ENCODE measurements around the gene RFC2.

RFC2 gene

DNA sequence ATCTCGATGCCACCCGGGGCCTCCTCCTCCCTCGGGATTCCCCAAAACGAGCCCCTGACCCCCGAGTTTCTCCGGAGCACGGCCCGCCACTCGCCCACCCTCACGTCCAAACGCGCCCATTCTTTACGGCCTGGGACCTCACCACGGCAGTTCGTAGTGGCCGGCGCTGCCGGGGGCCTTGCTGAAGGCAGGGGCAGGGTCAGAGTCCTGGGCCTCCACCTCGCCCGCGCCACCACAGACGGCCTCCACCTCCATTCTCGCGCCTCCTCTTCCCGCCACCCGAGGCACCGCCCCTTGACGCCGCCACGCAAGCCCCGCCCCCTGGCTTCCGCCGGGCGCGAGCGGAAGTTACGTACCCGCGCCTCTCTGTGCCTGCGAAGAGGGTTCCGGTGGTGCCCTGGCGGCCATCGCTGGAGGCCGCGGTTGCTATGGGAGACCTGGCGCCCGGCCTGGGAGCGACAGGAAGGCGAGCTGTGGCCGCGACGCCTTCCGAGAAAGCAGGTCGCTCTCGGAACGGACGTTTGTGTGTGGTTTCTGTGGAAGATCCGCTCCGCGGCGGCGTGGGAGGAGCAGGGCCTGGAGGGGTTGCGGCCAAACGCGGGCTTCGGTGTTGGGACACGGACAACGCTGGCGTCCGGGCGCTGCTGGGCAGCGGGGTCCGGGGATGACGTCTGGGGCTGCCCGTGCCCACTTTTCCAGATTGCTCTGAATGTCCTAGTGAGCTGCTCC is at the start of gene RFC2:
Gene RFC2 (minus strand): TSS at position 271 of the 729 bp plus-strand sequence. CDS start 16 bp downstream, at position 255.
- DNase-seq (ENCODE audit: low read depth in 2 of 2, low spot score in 1 of 2) = peak; percentile 90 to 94

DNA sequence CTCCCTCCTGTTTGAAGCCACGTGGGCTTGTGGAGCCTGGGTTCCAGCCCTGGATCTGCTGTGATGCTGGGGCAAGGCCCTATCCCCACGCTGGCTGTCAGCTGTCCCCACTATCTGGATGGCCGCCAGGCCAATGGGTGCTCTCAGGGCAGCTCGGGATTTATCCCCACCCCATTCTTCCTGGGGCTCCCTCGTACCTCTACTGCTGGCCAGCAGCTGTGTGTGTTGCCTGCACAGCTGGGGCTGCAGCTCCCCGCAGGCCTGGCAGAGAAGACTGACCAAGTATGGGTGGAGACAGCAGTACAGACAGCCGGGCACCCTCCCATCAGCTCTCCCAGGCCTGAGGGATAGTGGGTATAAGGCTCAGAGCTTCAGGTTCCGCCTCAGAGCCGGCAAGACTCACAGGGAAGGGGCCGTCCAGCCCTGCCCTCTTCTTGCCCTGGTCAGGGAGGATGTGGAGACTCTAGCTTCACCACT is 48.6 kb upstream of the RFC2 start:
- DNase-seq (ENCODE audit: low read depth in 2 of 2, low spot score in 1 of 2) = no peak

DNA sequence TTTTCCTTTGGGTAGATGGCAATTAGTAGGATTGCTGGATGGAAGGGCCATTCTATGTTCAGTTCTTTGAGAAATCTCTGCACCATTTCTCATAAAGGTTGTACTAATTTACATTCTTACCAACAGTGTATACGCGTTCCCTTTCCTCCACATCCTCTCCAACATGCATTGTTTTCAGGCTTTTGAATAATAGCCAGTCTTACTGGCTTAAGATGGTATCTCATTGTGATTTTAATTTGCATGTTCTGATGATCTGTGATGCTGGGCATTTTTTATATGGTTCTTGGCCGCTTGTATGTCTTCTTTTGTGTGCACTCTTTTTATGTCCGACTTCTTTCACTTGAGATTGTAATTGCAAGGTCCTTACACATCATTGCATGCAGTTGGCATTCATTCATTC is 46.7 kb upstream of the RFC2 start:
- DNase-seq (ENCODE audit: low read depth in 2 of 2, low spot score in 1 of 2) = no peak

DNA sequence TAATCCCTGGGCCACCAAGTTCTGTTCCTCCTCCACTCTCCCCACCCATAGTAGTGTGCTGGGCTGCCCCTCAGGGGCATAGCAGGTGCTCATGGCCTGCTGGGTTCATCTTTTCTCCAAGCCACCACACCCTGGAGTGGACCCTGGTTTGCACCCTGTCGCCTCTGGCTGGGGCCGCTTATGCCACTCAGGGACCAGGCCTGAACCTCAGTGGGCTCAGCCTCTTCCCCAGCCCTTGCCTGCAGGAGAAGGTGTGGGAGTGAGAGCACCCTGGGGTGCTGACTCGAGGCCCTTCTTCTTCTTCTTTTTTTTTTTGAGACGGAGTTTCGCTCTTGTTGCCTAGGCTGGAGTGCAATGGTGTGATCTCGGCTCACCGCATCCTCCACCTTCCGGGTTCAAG is 45.2 kb upstream of the RFC2 start:
- no peak for DNase-seq (ENCODE audit: low read depth in 2 of 2, low spot score in 1 of 2)

DNA sequence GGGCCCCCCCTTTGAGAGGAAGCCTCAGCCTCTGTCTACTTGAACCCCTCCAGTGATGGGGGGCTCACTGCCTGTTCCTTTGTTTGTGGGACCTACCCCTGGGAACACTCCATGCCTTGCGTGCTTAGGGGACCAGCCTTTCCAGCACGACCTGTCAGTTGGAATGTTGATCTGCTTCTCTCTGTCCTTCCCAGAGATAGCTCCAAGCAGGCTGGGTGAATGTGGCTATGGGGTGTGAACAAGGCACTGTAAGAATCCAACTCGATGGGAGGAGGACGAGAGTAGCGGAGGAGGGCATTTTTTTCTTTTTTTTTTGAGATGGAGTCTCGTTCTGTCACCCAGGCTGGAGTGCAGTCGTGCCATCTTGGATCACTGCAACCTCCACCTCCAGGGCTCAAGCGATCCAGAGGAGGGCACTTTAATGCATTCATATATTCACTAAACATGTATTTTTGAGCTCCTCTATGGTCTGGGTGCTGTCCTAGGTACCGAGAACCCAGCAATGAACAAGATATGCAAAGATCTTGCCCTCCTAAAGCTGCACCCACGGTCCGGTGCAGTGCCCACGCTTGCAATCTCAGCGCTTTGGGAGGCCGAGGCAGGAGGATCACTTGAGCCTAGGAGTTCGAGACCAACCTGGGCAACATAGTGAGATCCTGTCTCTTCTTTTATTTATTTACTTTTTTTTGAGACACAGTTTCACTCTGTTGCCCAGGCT is 43.5 kb upstream of the RFC2 start:
- no peak for DNase-seq (ENCODE audit: low read depth in 2 of 2, low spot score in 1 of 2)

DNA sequence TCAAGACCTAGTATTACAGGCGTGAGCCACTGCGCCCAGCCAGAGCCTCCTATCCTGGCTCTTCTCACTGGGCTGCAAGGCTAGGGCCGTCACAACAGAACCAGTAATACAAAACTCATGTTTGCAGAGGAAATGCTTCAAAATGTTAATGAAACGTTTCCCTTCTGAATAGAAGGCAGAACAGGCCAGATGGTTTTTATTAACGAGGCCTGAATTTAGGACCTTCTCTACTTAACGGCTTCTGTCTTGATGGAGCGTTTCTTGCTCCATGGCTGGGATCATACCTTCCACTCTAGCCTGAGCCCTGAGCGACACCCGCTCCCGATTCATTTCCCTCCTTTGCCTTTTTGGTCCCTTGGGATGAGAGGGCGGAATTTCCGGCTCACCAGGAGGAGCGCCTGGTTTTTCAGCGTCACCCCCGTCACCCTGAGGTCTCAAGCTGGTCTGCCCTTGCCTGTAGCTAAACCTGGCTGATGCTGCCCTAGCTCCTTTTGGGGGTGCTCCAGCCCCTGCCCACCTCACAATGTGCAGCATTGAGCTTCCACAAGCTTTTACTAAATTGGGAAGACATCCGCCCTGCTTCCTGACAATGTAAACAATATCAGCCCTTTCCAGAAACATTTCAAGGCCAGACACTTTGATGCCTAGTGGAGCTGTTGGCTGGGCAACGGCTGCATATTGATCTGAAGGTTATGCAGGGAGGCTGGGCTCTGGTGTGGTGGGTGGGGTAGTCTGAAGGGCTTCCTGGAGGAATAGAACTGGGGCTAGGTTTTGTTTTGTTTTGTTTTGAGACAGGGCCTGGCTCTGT is 40.2 kb upstream of the RFC2 start:
- no peak for DNase-seq (ENCODE audit: low read depth in 2 of 2, low spot score in 1 of 2)

DNA sequence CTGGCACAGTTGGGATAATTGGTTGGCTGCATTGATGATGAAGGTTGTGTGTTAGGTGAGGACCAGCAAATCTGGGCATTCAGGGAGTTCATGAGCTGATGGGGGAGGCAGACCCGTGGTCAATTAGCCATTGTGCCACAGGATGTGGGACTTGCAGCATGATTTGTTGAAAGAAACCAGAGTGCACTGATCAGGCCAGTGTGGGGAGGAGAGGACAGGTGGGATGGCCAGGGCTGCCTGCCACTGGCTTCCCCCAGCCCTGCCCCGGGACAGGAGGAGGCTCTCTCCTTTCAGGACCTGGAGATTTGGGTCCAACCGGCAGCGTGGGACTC is 39.3 kb upstream of the RFC2 start:
- DNase-seq (ENCODE audit: low read depth in 2 of 2, low spot score in 1 of 2) = no peak

DNA sequence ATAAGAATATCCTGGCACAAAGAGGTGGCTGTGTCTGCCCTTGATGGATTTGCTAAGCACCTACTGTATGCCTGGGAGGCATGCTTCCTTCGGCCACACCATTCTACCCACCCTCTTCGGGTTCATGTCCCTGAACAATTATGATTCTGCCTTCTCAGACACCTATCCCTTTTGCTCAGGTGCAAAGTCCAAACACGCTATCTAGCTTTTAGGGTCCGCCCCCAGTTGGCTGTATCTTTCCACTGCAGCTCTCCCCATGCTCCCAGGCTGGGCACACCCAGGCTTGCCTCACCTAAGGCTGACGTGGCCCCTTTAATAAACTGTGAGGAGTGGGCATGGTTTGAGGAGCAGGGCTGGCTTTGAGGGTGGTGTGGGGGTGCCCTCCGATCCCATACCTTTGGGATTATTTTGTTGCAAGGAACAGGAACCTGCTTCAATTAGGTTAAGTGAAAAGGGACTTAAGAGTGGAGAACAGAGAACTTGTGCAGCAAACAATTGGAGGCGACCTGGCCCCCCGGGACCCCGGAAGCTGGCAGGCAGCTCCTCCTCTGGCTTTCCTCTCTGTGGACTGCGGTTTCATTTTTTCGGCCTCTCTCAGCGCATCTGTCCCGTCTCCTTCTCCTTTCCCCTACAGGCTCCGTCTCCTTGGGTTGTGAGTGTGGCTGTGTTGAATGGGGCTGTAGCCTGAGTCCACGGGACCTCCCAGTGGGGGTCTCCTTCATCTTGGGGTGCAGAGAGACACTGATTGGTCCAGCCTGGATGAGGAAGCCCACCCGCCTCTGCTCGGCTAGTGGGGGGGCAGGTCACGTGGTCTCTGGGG is 38.8 kb upstream of the RFC2 start:
- no peak for DNase-seq (ENCODE audit: low read depth in 2 of 2, low spot score in 1 of 2)

DNA sequence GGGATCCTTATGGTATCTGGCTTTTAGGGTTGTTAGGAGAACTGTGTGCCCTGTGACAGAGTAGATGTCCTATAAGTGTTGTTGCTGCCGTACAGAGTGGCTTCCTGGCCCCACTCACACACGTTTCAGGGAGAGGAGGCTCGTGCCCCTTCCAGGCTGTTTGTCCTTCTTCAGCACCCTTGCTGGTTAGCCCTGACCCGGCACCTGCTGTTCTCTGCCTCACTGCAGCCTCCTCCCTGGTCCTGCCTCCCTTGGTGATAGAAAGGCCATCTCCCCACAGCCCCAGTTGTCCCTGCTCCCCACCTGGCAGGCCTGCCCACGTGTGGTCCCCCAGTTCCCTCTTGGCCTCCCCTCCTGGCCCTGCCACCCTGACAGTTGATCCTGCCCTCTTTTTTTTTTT is 37.3 kb upstream of the RFC2 start:
- DNase-seq (ENCODE audit: low read depth in 2 of 2, low spot score in 1 of 2) = no peak

DNA sequence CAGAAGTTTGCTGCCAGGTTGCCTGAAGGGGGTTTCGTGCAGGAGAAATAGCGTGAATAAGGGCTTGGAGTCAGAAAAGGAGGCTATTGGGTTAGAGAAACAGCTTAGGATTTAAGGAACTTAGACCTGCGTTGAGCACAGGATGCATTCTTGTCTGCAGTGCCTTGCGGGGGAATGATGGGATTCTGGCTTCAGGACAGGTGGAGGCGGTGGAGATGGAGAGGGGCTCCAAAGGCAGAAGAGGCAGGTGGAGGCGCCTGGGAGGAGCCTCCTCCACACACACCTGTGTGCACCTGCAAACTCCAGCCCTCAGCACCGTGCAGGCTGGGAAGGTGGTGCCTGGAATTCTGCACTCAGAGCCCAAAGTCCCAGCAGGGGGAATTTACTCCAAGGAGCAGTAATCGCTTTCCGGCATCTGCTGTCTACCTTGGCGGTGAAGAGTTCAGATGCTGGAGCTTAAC is 36.8 kb upstream of the RFC2 start:
- DNase-seq (ENCODE audit: low read depth in 2 of 2, low spot score in 1 of 2) = no peak

DNA sequence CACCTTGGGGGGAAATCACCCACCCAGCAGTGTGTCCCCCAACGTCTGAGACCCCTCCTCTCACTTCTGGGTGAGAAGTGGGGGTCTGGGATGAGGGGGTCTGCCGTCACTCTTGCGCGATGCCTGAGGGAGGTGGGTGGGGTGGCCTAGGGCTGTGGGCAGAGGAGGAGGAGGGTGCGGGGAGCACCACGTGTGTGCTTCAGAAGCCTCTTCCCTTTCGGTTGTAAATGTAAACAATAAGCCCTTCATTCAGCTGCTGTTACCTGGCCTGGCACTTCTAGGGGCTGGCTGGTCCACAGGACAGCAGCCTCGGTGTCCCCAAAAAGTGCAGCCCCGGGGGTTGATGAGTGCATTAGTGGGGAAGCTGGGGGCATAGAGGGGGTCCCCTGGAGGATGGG is 36.4 kb upstream of the RFC2 start:
- DNase-seq (ENCODE audit: low read depth in 2 of 2, low spot score in 1 of 2) = no peak

DNA sequence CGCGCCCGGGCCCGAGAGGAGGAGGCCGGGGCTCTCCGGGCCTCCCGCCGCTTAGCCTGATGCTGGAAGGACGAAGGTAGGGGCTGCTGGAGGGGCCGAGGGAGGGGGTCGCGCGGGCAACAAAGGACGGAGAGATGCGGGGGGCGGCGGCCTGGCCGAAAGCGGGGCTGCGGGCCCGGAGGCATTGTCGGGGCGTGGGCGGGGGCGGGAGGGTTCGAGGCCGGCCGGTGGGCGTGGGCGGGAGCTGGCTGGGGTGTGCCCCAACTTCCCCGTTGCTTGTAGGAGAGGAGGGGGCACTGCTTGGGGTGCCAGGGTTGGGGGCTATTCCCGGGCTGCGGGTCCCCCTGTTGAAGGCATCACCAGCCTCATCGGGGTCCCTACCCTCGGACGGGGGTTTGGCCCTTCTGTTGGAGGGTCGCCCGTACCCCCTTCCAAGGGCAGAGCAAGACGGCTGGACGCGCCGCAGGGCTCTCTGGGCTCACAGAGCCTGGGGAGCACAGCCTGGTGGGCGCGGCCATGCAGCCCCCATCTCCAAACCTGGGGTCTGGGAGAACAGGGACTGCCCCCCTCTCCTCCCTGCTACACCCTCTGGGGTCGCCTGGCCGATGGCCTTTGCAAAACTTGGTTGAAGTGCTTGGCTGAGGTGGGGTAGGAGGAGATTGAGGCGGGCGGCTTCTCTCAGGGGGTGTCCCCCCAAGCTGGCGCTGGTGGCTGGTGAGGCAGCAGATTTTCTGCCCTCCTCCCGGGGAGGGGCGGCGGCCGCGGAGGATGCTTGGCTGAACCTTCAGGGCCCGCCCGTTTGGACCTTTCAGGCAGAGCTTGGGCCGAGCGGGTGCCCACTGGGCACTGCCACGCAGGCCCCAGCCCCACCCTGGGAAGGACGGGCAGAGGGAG is 35.7 kb upstream of the RFC2 start:
- DNase-seq (ENCODE audit: low read depth in 2 of 2, low spot score in 1 of 2) = no peak

DNA sequence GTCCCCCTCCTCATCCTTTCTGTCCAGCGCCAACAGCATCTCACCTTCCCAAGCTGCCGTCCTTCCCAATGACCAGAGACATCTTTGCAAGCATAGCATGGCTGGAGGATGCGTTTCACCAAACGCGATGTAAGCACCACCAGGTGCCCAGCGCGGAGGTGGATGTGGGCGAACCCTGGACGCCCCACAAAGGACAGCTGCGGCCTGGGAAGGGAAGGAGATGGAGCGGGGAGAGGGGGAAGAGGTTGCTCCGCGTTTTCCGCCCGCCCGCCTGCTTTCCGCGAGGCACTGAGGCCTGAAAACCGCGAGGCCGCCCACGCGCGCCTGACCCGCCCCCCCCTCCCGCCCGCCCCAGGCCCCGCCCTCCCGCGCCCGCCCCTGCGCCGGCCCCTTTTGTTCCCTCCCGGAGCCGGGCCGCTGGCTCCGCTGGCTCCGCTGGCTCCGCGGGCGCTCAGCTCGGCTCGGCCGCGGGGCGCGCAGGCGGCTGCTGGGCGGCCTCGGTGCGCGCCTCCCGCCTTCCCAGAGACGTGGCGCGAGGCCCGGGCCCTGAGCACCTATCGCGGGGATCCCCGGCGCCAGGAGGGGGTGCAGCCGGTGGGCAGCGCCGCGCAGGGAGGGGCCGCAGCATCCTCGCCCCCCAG is 34.9 kb upstream of the RFC2 start, which contains the start of gene CLIP2:
Gene CLIP2 (plus strand): TSS at position 390 of the 641 bp plus-strand sequence. CDS start 28,140 bp downstream, outside the sequence.
- peak; percentile 47 to 64 for DNase-seq (ENCODE audit: low read depth in 2 of 2, low spot score in 1 of 2)

DNA sequence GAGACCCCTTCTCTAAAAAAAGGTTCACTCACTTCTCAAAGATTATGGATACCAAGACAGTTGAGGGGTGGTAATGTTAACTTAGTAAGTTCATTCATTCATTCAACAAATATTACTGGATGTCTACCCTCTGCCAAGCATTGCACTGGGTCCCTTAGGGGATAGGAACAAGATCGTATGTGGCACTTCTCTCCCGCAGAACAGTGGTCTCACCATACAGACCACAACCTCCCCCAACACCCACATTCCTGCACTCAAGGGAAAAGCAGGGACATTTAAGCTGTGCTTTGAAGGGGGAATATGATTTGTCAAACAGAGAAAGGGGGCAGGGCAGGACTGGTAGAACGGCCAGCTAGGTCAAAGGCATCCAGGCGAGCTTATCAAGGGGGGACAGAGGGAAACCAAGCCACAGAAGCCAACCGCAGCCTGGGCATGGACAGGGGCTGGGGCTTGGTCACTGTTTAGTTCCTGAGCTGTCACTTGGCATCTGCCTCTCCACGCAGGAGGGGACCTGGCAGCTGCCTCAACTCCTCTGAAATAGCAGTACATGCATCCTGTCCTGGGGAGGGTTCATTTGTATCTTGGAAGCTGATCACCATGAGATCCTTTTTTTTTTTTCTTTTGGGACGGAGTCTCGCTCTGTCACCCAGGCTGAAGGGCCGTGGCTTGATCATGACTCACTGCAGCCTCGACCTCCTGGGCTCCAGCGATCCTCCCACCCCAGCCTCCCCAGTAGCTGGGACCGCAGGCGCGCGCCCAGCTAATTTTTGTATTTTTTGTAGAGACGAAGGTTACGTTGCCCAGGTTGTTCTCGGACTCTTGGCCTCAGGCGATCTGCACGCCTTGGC is 34.1 kb upstream of the RFC2 start:
- no peak for DNase-seq (ENCODE audit: low read depth in 2 of 2, low spot score in 1 of 2)

DNA sequence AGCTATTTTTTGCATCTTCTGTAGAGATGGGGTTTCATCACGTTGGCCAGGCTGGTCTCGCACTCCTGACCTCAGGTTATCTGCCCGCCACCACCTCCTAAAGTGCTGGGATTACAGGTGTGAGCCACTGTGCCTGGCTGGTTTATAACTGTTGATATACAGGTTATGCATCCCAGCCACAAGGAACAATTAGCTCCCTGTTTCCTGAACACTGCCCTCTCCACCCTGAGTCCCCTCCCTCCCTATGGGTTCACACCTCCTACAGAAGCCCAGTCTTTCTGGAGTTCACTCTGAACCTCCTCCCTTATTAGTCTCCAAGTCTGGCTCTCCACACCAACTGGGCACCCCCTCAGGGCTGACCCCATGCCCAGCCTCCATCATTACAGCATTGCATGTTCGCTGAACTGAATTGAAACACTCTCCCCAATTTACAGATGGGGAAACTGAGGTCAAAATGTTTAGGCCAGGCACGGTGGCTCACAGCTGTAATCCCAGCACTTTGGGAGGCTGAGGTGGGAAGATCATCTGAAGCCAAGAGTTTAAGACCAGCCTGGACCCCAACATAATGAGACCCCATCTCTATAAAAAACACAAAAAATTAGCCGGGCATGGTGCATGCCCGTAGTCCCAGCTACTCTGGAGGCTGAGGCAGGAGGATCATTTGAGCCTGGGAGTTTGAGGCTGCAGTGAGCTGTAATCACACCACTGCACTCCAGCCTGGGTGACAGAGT is 33.3 kb upstream of the RFC2 start:
- no peak for DNase-seq (ENCODE audit: low read depth in 2 of 2, low spot score in 1 of 2)

DNA sequence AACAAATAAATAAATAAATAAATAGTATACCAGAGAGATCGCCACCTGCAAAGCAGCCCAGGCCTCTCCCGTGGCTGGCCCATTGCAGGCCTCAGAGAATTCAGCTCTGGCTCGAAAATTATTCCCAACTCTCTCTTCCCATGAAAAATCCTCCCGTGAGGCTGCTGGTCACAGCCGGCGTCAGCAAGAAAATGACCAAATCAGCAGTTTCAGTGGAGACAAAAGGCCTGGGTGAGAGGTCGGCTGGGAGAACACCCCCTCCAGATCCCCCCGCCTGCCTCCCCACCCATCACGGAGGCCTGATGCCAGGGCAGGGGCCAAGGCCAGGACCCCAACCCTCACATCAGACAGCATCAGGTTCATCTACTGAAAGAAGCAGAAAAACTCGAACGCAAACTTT is 31.9 kb upstream of the RFC2 start:
- no peak for DNase-seq (ENCODE audit: low read depth in 2 of 2, low spot score in 1 of 2)

DNA sequence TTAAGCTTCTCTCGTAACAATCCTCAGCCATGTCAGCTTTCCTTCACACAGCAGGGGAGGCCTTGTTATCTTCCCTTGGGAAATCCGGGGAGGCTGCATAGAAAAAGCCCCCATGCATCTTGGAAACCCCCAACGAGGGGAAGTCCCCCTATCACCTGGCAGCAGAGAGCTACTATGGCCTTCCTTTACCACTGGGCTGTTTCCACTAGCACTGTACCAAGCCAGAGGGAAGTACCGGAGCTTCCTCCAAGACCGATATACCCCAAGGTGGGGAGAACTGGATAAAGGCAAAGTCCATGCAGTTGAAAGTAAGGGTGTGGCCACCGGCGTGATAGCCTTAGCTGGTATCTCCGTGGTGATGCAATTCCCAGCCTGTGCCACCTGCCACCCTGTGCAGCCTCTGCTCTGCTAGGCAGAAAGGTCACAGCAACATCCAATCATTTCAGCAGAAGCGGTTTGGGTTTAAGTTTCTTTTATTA is 30.6 kb upstream of the RFC2 start:
- DNase-seq (ENCODE audit: low read depth in 2 of 2, low spot score in 1 of 2) = no peak

All from stimulated activated CD8-positive, alpha-beta memory T cell treated with anti-CD3 and anti-CD28 coated beads, Interleukin-4, amount 100 ng/mL, for 4 hours (primary cell).